NB4 (cell line): ENCODE measurements around the gene GSDME.

Experiments
- MYC ChIP-seq: IDR thresholded peaks from 2 replicates; pipeline ENCODE4 v1.6.1; 2011; ENCODE audit warnings: low read depth, low read length
- POLR2A ChIP-seq: IDR thresholded peaks from 2 replicates; pipeline ENCODE4 v1.6.1; 2011; ENCODE audit warnings: mild to moderate bottlenecking; ENCODE audit not compliant: insufficient read length; ENCODE audit errors: extremely low read depth
- TF ChIP-seq, protein P1 (sequence below): IDR thresholded peaks from one replicate; pipeline ENCODE4 v1.5.1; 2012; ENCODE audit warnings: low read depth, low read length
- TF ChIP-seq, protein P2 (sequence below): IDR thresholded peaks from 2 replicates; pipeline ENCODE4 v1.6.1; 2011; ENCODE audit warnings: low read depth, low read length

DNA sequence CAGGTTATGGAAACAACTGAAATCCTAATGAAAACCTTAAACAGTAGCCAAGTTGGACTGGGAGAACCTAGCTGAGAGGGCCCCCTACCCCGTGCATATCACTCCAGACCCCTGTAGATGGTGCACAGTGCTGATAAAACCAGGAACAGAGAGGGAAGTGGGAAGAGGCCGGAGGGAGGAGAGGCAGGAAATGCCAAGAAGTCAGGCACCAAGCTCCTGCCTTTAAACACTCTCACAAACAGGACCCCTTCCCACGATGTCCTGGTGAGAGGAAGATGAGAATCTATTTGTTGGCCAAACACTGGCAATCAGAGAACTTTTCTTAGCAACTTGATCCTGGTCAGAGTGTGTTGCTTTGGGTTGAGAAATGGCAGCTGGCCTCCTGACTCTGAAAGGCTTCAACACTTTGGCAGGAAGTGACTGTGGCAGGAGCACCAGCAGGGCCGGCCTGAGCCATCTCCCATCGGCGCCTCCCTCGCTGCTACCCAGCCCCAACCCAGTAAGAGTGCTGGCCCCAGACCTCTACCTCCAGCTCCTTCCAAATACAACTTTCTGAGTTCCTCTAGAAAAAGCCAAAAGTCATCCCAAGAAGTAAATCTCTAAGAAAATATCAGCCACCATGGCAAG, 39.5 kb downstream of the GSDME start:
- no peak for TF ChIP-seq POLR2A
- TF ChIP-seq, protein P1, sequence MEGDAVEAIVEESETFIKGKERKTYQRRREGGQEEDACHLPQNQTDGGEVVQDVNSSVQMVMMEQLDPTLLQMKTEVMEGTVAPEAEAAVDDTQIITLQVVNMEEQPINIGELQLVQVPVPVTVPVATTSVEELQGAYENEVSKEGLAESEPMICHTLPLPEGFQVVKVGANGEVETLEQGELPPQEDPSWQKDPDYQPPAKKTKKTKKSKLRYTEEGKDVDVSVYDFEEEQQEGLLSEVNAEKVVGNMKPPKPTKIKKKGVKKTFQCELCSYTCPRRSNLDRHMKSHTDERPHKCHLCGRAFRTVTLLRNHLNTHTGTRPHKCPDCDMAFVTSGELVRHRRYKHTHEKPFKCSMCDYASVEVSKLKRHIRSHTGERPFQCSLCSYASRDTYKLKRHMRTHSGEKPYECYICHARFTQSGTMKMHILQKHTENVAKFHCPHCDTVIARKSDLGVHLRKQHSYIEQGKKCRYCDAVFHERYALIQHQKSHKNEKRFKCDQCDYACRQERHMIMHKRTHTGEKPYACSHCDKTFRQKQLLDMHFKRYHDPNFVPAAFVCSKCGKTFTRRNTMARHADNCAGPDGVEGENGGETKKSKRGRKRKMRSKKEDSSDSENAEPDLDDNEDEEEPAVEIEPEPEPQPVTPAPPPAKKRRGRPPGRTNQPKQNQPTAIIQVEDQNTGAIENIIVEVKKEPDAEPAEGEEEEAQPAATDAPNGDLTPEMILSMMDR, result no peak
- TF ChIP-seq, protein P2, sequence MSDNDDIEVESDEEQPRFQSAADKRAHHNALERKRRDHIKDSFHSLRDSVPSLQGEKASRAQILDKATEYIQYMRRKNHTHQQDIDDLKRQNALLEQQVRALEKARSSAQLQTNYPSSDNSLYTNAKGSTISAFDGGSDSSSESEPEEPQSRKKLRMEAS, result no peak
- TF ChIP-seq MYC, result no peak
